Neuron (in vitro differentiated cells): ENCODE measurements around the gene BEGAIN.

Experiments
- H2AFZ ChIP-seq: one replicate; pipeline ENCODE4 v1.6.1; 2013; ENCODE audit warnings: low read depth, mild to moderate bottlenecking, inconsistent platforms, low read length, moderate library complexity
- H3K27me3 ChIP-seq: one replicate; pipeline ENCODE4 v1.6.1; 2013; ENCODE audit warnings: low read length; ENCODE audit not compliant: insufficient read depth
- H3K36me3 ChIP-seq: one replicate; pipeline ENCODE4 v1.6.1; 2013; ENCODE audit warnings: low read length; ENCODE audit not compliant: insufficient read depth
- H3K4me1 ChIP-seq: one replicate; pipeline ENCODE4 v1.6.1; 2013; ENCODE audit warnings: low read length; ENCODE audit not compliant: insufficient read depth
- H3K4me3 ChIP-seq: 2 replicates; pipeline ENCODE4 v1.5.1; 2013; ENCODE audit warnings: mild to moderate bottlenecking, low read length, moderate library complexity
- H3K9me3 ChIP-seq: one replicate; pipeline ENCODE4 v1.6.1; 2013; ENCODE audit warnings: low read length

The BEGAIN gene

DNA sequence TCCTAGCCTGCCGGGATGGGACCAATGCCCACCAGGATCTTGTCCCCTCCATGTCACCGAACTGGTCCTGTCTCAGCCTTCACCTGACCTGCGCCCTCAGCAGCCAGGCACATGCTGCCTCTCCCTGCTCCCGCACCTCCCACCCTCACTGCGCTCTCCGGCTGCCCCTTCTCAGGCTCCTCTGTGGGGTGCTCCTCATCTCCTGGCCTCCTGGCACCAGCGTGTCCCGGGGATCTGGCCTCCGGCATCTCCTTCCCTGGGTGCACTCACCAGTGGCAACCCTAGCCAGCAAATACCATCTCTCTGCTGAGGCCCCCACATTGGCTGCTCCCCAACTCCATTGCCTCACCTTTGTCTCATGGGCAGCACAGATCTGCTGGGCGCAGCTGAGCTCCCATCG lies 29.0 kb downstream of the BEGAIN start:
- Histone ChIP-seq H3K27me3 (peaks cover 24% of the 10 kb centered on the region), H2AFZ (no peak overlapping the region), H3K36me3 (no peaks in the 10 kb centered on the region), H3K4me1 (no peaks in the 10 kb centered on the region), H3K9me3 (no peaks in the 10 kb centered on the region), H3K4me3 (no peak overlapping the region)

DNA sequence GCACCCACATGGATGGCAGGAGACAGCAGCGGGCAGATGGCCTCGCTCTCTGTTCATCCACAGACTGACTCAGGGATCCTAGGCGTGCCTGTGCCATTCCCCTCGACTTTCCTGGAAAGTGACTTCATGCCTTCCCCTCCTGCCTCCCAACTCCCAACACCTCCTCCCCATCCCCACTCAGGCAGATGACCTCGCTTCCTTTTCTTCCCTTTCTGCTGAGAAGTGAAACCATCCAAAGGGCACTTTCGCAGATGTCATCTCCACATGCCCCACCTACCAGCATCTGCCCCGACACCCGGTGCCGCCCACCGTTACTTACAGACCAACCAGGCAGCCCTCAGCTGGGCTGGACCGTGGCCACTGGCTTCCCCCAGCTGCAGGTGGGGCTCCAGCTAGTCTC lies 29.6 kb downstream of the BEGAIN start:
- H3K4me1 ChIP-seq, result no peaks in the 10 kb centered on the region
- peaks cover 23% of the 10 kb centered on the region for H3K27me3 ChIP-seq
- H3K4me3 ChIP-seq, result no peak overlapping the region
- no peak overlapping the region for H2AFZ ChIP-seq
- no peaks in the 10 kb centered on the region for H3K36me3 ChIP-seq
- H3K9me3 ChIP-seq, result no peaks in the 10 kb centered on the region

- no peaks in the 10 kb centered on the region for H3K36me3 ChIP-seq
- H3K4me3 ChIP-seq, result no peak overlapping the region
- H3K27me3 ChIP-seq, result peaks cover 26% of the 10 kb centered on the region
- no peaks in the 10 kb centered on the region for H3K9me3 ChIP-seq
- no peak overlapping the region for H2AFZ ChIP-seq
- no peaks in the 10 kb centered on the region for H3K4me1 ChIP-seq
Measured at GRCh38 chr14:100556936-100557505, 30.2 kb downstream of the BEGAIN start.

GRCh38 chr14:100556140-100556475 lies 31.1 kb downstream of the BEGAIN start:
- Histone ChIP-seq H3K4me1 (no peaks in the 10 kb centered on the region), H2AFZ (no peak overlapping the region), H3K27me3 (peaks cover 26% of the 10 kb centered on the region), H3K36me3 (no peaks in the 10 kb centered on the region), H3K4me3 (no peak overlapping the region), H3K9me3 (no peaks in the 10 kb centered on the region)

- H3K27me3 ChIP-seq, result peaks cover 26% of the 10 kb centered on the region
- H3K9me3 ChIP-seq, result no peaks in the 10 kb centered on the region
- H3K4me3 ChIP-seq, result no peak overlapping the region
- H3K4me1 ChIP-seq, result no peaks in the 10 kb centered on the region
- H3K36me3 ChIP-seq, result no peaks in the 10 kb centered on the region
- no peak overlapping the region for H2AFZ ChIP-seq
Measured at GRCh38 chr14:100555436-100556139, 31.6 kb downstream of the BEGAIN start.

GRCh38 chr14:100554696-100555320 lies 32.4 kb downstream of the BEGAIN start:
- no peaks in the 10 kb centered on the region for H3K9me3 ChIP-seq
- H3K4me3 ChIP-seq, result no peak overlapping the region
- no peak overlapping the region for H2AFZ ChIP-seq
- H3K4me1 ChIP-seq, result no peaks in the 10 kb centered on the region
- H3K27me3 ChIP-seq, result peaks cover 26% of the 10 kb centered on the region
- H3K36me3 ChIP-seq, result no peaks in the 10 kb centered on the region

GRCh38 chr14:100554082-100554677 lies 33.0 kb downstream of the BEGAIN start:
- H3K4me1 ChIP-seq, result no peaks in the 10 kb centered on the region
- H3K27me3 ChIP-seq, result peaks cover 26% of the 10 kb centered on the region
- H2AFZ ChIP-seq, result no peak overlapping the region
- no peaks in the 10 kb centered on the region for H3K36me3 ChIP-seq
- no peak overlapping the region for H3K4me3 ChIP-seq
- no peaks in the 10 kb centered on the region for H3K9me3 ChIP-seq

DNA sequence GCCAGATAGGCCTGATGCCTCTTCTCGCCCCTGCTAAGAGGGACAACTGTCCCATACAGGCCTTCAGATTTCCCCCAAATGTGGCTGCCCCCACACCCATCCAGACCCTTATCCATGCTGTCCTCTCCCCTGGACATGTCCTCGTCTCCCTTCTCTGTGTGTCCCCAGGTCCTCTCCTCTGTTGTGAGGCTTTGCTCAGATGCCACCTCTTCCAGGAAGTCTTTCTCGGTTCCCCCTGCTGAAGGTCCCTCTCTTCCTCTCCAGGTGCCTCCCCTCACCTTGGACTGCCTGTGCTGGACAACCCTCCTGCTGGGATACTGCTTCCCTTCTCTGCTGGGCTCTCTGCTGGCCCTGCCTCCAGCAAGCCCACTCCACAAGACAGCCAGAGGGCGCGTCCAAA lies 33.7 kb downstream of the BEGAIN start:
- no peak overlapping the region for H3K4me3 ChIP-seq
- H3K27me3 ChIP-seq, result peaks cover 23% of the 10 kb centered on the region
- H3K9me3 ChIP-seq, result no peaks in the 10 kb centered on the region
- H3K4me1 ChIP-seq, result no peaks in the 10 kb centered on the region
- H2AFZ ChIP-seq, result no peak overlapping the region
- H3K36me3 ChIP-seq, result no peaks in the 10 kb centered on the region

GRCh38 chr14:100552524-100553125 lies 34.6 kb downstream of the BEGAIN start:
- H3K9me3 ChIP-seq, result no peaks in the 10 kb centered on the region
- H3K27me3 ChIP-seq, result peaks cover 15% of the 10 kb centered on the region
- no peak overlapping the region for H3K4me3 ChIP-seq

DNA sequence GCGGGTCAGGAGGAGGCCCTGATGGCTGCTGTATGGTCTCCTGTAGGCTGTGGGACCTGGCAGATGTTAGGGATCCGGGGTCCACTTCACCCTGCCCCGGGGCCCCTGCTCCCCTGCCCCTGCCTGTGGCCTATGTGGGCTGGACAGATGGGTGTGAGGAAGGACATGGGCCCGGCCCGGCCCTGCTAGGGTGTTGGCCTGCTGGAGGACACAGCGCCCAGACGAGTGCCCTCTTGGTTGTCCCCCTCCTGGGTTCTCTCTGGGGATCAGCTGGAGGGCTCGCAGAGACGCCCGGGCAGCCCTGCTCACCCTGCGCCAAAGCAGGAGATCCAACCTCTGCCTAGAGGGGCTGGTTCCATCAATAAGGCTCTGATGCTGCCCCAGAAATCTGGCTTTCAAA lies 36.2 kb downstream of the BEGAIN start:
- Histone ChIP-seq H3K4me1 (no peaks in the 10 kb centered on the region), H2AFZ (no peak overlapping the region), H3K36me3 (no peaks in the 10 kb centered on the region), H3K4me3 (no peak overlapping the region), H3K9me3 (no peaks in the 10 kb centered on the region), H3K27me3 (peaks cover 8% of the 10 kb centered on the region)

More at GRCh38 chr14:100552524-100553125, 34.6 kb downstream of the BEGAIN start:
- Histone ChIP-seq H3K4me1 (no peaks in the 10 kb centered on the region), H2AFZ (no peak overlapping the region), H3K36me3 (no peaks in the 10 kb centered on the region)

DNA sequence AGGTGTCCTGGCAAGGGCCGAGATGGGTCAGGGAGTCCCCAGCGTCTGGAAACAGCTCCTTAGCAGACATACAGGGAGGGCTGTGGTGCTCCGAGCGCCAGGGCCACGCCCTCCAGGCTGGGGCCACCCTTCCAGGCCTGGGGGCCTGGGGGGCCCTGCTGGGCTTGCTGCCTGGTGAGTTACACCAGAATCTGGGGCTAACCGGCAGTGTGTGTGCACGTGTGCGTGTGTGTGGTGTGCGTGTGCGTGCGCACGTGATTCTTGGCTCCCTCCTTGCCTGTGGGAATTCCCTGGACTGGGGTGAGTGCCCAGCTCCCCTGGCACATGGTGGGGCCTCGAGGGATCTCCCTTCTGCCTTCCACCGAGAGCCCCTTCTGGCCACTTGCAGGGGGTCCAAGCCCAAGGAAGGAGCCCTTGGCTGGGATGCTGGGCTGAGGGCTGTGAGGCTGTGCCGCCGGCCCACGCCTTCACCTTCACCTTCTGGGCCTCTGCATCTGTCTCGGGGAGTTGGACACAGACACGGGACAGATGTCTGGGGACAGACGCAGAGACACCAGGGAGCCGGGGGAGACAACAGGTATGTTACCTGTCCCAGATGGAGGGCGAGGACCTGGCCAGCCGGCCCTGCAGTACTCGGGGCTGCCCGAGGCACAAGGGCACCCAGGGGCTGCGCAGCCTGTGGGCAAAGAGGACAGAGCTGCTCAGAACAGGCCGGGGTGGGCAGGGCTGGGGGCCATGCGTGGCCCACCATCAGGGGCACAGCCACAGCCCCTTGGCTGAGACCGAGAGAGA lies 37.2 kb downstream of the BEGAIN start:
- H3K4me3 ChIP-seq, result no peak overlapping the region
- H2AFZ ChIP-seq, result no peak overlapping the region
- H3K36me3 ChIP-seq, result no peaks in the 10 kb centered on the region
- H3K27me3 ChIP-seq, result peaks cover 8% of the 10 kb centered on the region
- H3K9me3 ChIP-seq, result no peaks in the 10 kb centered on the region
- H3K4me1 ChIP-seq, result peaks cover under 1% of the 10 kb centered on the region

DNA sequence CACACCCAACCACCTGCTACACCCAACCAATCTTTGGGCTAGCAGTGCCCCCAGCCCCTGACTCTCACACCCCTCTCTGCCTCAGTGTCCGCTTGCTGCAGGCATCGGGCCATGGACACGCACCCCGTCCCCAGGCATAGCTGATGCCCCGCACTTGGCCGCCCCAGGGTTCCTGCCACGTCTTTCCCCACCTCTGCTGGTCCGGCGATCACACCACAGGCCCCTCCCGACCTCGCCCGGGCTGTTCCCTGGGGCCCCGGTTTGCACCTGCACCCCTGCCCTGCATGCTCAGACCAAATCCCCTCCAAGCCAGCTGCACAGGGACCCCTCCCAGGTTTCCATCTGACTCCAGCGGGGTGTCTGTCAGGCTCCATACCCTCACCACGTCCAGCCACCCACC lies 38.3 kb downstream of the BEGAIN start:
- H2AFZ ChIP-seq, result no peak overlapping the region
- H3K36me3 ChIP-seq, result no peaks in the 10 kb centered on the region
- peaks cover 7% of the 10 kb centered on the region for H3K27me3 ChIP-seq
- no peak overlapping the region for H3K4me3 ChIP-seq
- no peaks in the 10 kb centered on the region for H3K9me3 ChIP-seq
- H3K4me1 ChIP-seq, result peaks cover 5% of the 10 kb centered on the region
